ENCODE data around the gene RPS29. TPM values are rescaled to one million over a fixed set of nuclear protein-coding genes. Genes with fewer than 3 reads are reported as not detected.
A peak's percentile ranks its signal among the peaks of the same experiment; 100 is the strongest.

Gene RPS29
- total and polyA plus RNA-seq, 2 experiments from 2014 or later = 875 to 3,841 TPM

GRCh38 chr14:49623941-49624839 lies 38.0 kb upstream of the RPS29 start:
- no peak overlapping the region for H3K4me3 ChIP-seq
- 72% methylated on average over 6 of the region's 6 CpGs for WGBS (ENCODE audit: low lambda C conversion rate, missing lambda C conversion rate)
- no peak overlapping the region for H2AFZ ChIP-seq
- H3K79me2 ChIP-seq = peaks cover 73% of the 10 kb centered on the region
- H3K4me2 ChIP-seq = peak overlapping the region; percentile 95
- peaks cover 20% of the 10 kb centered on the region for H4K20me1 ChIP-seq (ENCODE audit: insufficient read depth, poor library complexity, severe bottlenecking)
- H3K9me3 ChIP-seq (ENCODE audit: low read depth) = no peaks in the 10 kb centered on the region
- DNase-seq (ENCODE audit: low spot score) = peak; percentile 13
- no peaks in the 10 kb centered on the region for H3K27me3 ChIP-seq
- peaks cover 21% of the 10 kb centered on the region for H3K4me1 ChIP-seq (ENCODE audit: insufficient read depth)
- H3K27ac ChIP-seq = peak overlapping the region; percentile 26
- TF ChIP-seq CTCF (IDR thresholded peaks at IDR 0.05; ENCODE audit: poor library complexity) = no peak
- peaks cover 4% of the 10 kb centered on the region for H3K36me3 ChIP-seq (replicated peaks; ENCODE audit: insufficient read depth, low read depth)
- no peaks in the 10 kb centered on the region for H3K9me2 ChIP-seq (replicated peaks; ENCODE audit: insufficient read depth)

- peaks cover 26% of the 10 kb centered on the region for H4K20me1 ChIP-seq (ENCODE audit: insufficient read depth, poor library complexity, severe bottlenecking)
- 71% methylated on average over 3 of the region's 3 CpGs for WGBS (ENCODE audit: low lambda C conversion rate, missing lambda C conversion rate)
These were observed 37.2 kb upstream of the RPS29 start for GRCh38 chr14:49623387-49623786.

GRCh38 chr14:49622022-49622607 lies 35.9 kb upstream of the RPS29 start:
- Histone ChIP-seq H3K4me3 (peak overlapping the region; percentile 89), H3K27ac (peak overlapping the region; percentile 97), H3K79me2 (peaks cover 82% of the 10 kb centered on the region), H3K27me3 (no peaks in the 10 kb centered on the region), H3K9me3 (ENCODE audit: low read depth) (no peaks in the 10 kb centered on the region), H4K20me1 (ENCODE audit: insufficient read depth, poor library complexity, severe bottlenecking) (peaks cover 33% of the 10 kb centered on the region), H3K4me1 (ENCODE audit: insufficient read depth) (peaks cover 21% of the 10 kb centered on the region), H2AFZ (no peak overlapping the region), H3K36me3 (replicated peaks; ENCODE audit: insufficient read depth, low read depth) (peaks cover 1% of the 10 kb centered on the region), H3K9me2 (replicated peaks; ENCODE audit: insufficient read depth) (no peaks in the 10 kb centered on the region), H3K4me2 (peak overlapping the region; percentile 95)
- no peak for DNase-seq (ENCODE audit: low spot score)
- TF ChIP-seq EZH2phosphoT487 (IDR thresholded peaks at IDR 0.05; ENCODE audit: low read depth, severe bottlenecking, unreplicated experiment) (no peak), CTCF (IDR thresholded peaks at IDR 0.05; ENCODE audit: poor library complexity) (no peak), EZH2 (IDR thresholded peaks at IDR 0.05; ENCODE audit: borderline replicate concordance) (no peak)
- WGBS (ENCODE audit: low lambda C conversion rate, missing lambda C conversion rate) = 77% methylated on average over 3 of the region's 3 CpGs

More at GRCh38 chr14:49623387-49623786, 37.2 kb upstream of the RPS29 start:
- Histone ChIP-seq H3K4me2 (peak overlapping the region; percentile 95), H3K9me3 (ENCODE audit: low read depth) (no peaks in the 10 kb centered on the region), H2AFZ (no peak overlapping the region), H3K9me2 (replicated peaks; ENCODE audit: insufficient read depth) (no peaks in the 10 kb centered on the region), H3K27ac (peak overlapping the region; percentile 1), H3K79me2 (peaks cover 78% of the 10 kb centered on the region), H3K27me3 (no peaks in the 10 kb centered on the region), H3K36me3 (replicated peaks; ENCODE audit: insufficient read depth, low read depth) (peaks cover 4% of the 10 kb centered on the region), H3K4me3 (peak overlapping the region; percentile 89), H3K4me1 (ENCODE audit: insufficient read depth) (peaks cover 21% of the 10 kb centered on the region)
- no peak for TF ChIP-seq CTCF (IDR thresholded peaks at IDR 0.05; ENCODE audit: poor library complexity)
- TF ChIP-seq EZH2phosphoT487 (IDR thresholded peaks at IDR 0.05; ENCODE audit: low read depth, severe bottlenecking, unreplicated experiment) = no peak
- no peak for TF ChIP-seq EZH2 (IDR thresholded peaks at IDR 0.05; ENCODE audit: borderline replicate concordance)
- no peak for DNase-seq (ENCODE audit: low spot score)
